H1 (cell line): ENCODE data around the gene TTC32. TPM values are rescaled to one million over a fixed set of nuclear protein-coding genes. Genes with fewer than 3 reads are reported as not detected.

Experiments
- CBX8 ChIP-seq: fragments of 300-800, 300-1000 bp; sonication (generic); IDR thresholded peaks from 2 replicates; pipeline ENCODE4 v1.7.1; 2016; ENCODE audit warnings: low read depth, low read length, borderline replicate concordance
- EZH2 ChIP-seq: fragments of 200-600 bp; sonication (generic); IDR thresholded peaks from 2 replicates; pipeline ENCODE4 v1.7.1; 2012; ENCODE audit warnings: low read depth, mild to moderate bottlenecking, moderate library complexity, low read length, inconsistent platforms; ENCODE audit not compliant: severe bottlenecking
- FOSL1 ChIP-seq: IDR thresholded peaks from 2 replicates; pipeline ENCODE4 v1.6.1; 2011; ENCODE audit warnings: mild to moderate bottlenecking, low read depth, low read length, moderate library complexity; ENCODE audit not compliant: insufficient read depth
- PHF8 ChIP-seq: fragments of 200-600 bp; sonication (generic); conservative IDR thresholded peaks from 2 replicates; pipeline ENCODE4 v1.7.1; 2012; ENCODE audit warnings: low read depth, mild to moderate bottlenecking, inconsistent platforms, low read length, moderate library complexity
- POU5F1 ChIP-seq: IDR thresholded peaks from 2 replicates; pipeline ENCODE4 v1.6.1; 2011; ENCODE audit warnings: low read depth, mild to moderate bottlenecking, low read length, moderate library complexity
- SIRT6 ChIP-seq: IDR thresholded peaks from one replicate; pipeline ENCODE4 v1.7.1; 2012; ENCODE audit warnings: low read length, inconsistent platforms
- TAF7 ChIP-seq: optimal IDR thresholded peaks from 2 replicates; pipeline ENCODE3; 2011; ENCODE audit warnings: low read depth, mild to moderate bottlenecking, inconsistent platforms, low read length, moderate library complexity, borderline replicate concordance
- polyA plus RNA-seq, 7 experiments: library from polyadenylated mRNA; depleted of rRNA in 3 of 7; stranded (reverse) in 5 of 7; unstranded in 2 of 7; fragments of >200 nt in 5 of 7; fragments of 200-250 nt in 2 of 7; gene quantifications; 1 replicate in 5 of 7; 2 replicates in 1 of 7; 4 replicates in 1 of 7; pipeline versions ENCODE4 v1.2.1 to v1.2.3, GENCODE V29; 2011 to 2013; ENCODE audit warnings: missing spikeins in 2 of 7, mixed read lengths in 2 of 7
- total RNA-seq: library from RNA; stranded (reverse); fragmentation: NEBNext Ultra II Directional; extraction: Animal tissue kit (Norgen Biotek cat#: 25700); gene quantifications from 2 replicates; pipeline ENCODE4 v1.2.1, GENCODE V29; 2021
- TF ChIP-seq, protein P1 (sequence below), 3 experiments: IDR thresholded peaks; 1 replicate in 2 of 3; 2 replicates in 1 of 3; pipeline versions ENCODE4 v1.5.1 to v1.6.1; 2011; ENCODE audit warnings: low read length in 3 of 3, mild to moderate bottlenecking in 3 of 3, inconsistent platforms in 2 of 3, low read depth in 1 of 3, moderate library complexity in 1 of 3; ENCODE audit not compliant: insufficient read depth in 1 of 3; ENCODE audit errors: control extremely low read depth in 1 of 3

TTC32 gene
- total and polyA plus RNA-seq, 2 of the 8 experiments (the other 6 are each of a cell fraction or from before 2014, with no cell fraction given): 6.8 to 8.7 TPM

DNA sequence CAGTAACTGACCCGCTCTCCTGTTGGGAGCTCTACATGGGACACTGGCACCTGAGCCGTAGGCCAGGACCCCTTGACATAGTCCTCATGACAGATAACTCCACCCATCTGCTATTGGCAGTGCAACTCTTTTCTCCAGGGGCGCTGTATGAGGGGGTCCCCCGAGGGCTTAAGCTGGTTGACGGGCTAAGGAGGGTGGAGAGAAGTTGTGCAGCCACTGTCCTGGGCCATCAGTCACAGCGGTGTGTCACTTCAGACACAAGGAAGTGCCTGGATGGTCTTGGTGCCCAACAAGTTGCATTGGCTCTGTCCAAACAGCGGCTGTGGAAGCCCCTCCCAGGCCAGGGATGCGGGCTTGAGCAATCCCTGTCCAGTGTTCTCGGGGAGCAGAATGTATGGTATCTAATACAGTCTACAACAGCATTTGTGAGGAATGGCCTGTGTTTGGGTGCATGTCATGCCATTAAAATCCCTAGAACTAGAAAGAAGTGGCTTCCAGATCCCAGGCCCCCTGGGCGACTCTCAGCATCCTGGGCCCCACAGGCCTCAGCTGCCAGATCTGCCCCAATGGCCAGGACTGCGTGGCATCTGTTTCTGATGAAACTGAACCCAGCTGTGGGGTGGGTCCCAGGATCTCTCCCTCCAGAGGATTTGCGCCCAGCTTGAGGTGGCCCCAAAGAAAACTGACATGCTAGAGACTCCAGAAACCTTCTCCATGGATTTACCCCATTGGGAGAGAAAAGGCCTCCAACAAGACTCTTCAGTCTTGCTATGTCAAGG is 23.3 kb downstream of the TTC32 start (continued):
- TF ChIP-seq, protein P1, sequence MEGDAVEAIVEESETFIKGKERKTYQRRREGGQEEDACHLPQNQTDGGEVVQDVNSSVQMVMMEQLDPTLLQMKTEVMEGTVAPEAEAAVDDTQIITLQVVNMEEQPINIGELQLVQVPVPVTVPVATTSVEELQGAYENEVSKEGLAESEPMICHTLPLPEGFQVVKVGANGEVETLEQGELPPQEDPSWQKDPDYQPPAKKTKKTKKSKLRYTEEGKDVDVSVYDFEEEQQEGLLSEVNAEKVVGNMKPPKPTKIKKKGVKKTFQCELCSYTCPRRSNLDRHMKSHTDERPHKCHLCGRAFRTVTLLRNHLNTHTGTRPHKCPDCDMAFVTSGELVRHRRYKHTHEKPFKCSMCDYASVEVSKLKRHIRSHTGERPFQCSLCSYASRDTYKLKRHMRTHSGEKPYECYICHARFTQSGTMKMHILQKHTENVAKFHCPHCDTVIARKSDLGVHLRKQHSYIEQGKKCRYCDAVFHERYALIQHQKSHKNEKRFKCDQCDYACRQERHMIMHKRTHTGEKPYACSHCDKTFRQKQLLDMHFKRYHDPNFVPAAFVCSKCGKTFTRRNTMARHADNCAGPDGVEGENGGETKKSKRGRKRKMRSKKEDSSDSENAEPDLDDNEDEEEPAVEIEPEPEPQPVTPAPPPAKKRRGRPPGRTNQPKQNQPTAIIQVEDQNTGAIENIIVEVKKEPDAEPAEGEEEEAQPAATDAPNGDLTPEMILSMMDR (IDR thresholded peaks at IDR 0.05; ENCODE audit: control extremely low read depth in 1 of 3, insufficient read depth in 1 of 3, low read depth in 1 of 3, low read length in 3 of 3): no peak
- no peak for TF ChIP-seq FOSL1
- TF ChIP-seq EZH2: no peak
- TF ChIP-seq PHF8: no peak
- no peak for TF ChIP-seq CBX8
- TF ChIP-seq SIRT6: no peak
- no peak for TF ChIP-seq TAF7
- TF ChIP-seq POU5F1: no peak
